Measurements from ENCODE around the gene MAPK10.
"Not testable (repeated sequence)": the region's sequence is repeated elsewhere in the genome, so short reads cannot be mapped to it uniquely, and the experiment has no call there.

Gene MAPK10

DNA sequence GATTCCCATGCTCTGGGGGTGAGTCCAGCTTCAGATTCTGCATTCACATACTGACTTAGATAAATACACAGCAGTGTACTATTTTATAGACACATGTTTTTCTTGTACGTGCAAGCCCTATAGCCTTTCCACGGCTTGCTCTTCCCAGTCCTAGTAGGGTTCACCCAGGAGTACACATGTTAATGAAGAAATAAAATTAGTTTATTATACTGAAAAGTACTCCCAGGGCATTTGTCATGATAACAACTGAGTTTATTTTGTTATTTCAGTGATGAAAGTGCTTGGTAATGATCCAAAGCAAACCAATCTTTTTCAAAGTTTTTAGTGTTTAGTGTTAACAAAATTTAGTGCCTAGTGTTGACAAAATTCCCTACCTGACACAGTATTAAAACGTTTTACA lies 21.3 kb downstream of the MAPK10 start:
- FAIRE-seq, result no peak

DNA sequence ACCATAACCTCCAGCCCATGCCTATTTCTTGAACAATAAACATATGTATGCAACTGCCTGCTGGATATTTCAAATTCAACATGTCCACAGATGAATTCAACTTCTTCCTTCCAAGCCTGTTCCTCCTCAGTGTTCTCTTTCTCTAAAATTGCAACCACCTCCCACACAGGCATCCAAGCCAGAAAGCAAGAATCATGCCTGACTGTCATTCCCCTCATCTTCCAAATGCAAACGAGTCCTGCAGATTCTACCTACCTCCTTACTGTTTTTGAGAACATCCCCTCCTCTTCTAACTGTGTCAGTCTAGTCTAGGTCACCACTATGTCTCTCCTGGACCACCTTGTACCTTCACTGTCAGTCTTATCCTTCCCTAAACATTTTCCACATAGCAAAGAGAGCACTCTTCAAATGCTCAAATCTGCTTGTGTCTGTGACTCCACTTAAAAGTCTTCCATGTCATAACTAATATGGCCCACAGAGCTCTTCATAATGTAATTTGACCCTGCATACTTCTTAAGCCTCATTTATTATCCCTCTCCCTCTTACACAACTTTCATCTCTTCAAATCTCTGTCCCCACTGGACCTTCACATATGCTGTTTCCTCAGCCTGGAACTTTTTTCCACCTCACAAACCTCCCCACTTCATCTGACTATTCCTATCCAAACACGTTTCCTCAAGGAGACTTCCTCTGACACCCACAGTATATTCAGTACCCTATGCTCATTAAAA lies 25.7 kb downstream of the MAPK10 start:
- no peak for FAIRE-seq

DNA sequence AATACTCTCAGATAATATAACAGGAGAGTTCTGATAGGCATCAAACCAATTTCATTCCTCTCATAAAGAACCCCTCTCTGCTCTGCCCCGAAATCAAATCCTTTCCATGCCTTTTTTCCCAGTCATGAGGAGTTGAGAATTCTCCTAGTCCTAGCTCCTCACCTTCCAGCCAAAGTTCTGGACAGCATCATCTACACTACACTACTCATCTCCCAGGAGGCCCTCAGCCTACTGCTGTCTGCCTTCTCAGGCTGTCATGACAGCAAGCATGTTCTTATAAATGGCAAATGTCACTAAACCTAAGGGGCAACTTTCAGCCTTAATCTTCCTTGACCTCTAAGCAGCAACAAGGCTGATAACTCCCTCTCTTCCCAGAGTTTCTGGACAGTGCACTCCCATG lies 26.6 kb downstream of the MAPK10 start:
- no peak for FAIRE-seq

DNA sequence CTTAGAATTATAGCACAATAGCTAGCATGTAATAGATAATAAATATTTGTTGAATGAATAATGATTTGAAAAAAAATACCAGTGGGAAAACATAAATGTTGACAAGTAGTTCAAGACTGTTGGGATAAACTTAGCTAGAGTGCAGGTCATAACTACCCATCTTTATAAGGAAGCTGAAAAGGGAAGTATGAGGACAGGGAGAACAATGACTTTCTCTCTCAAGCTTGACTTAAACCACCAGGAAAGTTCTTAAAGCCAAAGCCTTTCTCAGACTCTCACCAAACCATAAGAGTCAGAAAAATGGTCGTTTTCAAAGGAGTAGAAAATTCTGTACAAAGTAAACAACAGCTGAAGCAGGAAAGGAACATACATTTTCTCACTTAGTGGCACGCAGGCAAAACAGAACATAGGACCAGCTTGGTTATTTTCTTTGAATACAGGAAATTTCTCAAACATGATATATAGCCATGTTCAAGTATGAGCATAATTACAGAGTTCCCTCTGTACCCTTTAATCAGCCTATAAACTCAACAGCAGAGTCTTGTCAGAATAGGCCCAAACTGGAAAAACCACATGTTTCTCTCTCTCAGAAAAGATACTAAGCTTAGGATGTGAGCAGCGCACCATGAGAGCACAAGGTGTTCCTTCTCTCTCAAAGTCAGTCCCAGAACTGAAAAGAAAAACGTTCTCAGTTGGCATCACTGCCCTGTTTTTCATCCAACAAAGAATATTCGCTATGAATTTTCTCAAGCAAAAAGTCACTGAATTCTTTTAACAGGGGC lies 28.7 kb downstream of the MAPK10 start:
- FAIRE-seq, result no peak

DNA sequence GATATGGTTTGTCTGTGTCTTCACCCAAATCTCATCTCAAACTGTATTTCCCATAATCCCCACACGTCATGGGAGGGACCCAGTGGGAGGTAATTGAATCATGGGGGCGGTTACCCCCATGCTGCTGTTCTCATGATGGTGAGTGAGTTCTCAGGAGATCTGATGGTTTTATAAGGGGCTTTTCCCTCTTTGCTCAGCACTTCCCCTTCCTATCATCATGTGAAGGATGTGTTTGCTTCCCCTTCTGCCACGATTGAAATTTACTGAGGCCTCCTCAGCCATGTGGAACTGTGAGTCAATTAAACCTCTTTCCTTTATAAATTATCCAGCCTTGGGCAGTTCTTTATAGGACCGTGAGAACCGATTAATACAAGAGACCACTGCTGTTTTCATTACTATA lies 29.4 kb downstream of the MAPK10 start:
- FAIRE-seq, result not testable (repeated sequence)

DNA sequence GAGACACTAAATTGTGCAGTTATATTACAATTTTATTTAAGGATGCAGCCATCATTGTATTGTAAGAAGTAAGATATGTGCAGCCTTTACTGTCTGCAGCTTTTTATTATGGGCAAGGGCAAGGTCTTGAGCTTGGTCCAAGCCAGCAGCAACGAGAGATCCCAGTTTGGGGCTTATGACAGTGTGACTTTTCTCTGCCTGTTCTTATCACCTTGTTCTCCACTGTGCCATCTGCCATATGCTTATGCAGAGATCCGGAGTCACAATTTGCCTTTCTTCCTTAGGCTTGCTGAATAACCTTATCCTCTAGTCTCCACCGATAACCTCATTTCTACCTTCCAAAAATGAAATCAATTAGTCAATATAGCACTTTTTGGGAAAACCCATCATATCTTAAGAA lies 30.4 kb downstream of the MAPK10 start:
- FAIRE-seq, result no peak

DNA sequence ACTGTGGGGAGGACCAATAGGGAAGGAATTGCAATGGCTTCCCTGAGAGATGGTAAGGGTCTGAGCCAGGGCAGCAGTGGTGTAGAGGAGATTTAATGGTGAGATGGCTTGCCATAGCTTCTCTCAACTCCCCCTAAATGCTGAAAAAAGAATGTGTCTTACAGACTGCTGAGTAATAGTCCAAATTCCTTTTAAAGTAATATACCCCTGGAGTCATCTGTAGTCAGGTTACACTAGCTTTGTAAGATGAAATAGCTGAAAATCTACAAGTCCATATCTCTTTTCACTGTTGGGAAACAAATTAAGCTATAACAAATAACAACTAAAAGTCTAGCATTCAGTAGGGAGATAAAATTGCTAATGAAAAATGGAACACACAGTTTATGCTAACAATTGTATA lies 33.5 kb downstream of the MAPK10 start:
- no peak for FAIRE-seq

DNA sequence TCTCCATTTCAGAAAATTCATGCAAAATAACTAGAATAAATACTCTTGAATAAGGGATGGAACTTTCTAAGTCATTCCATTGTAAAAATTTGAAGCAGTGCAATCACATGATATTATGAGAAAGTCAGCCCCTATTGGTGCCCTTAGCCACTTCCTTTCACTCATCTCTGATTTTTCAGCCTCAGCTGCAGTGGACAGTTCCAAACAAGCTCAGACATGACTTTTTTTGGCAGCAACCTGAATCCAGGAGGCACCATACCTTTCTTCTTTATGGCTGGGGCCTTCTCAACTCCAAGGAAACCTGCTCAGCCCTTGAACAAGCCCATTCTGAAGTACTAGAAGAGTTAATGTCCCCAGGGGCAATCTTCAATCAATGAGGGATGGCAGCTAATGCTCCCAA lies 40.5 kb downstream of the MAPK10 start:
- no peak for FAIRE-seq

DNA sequence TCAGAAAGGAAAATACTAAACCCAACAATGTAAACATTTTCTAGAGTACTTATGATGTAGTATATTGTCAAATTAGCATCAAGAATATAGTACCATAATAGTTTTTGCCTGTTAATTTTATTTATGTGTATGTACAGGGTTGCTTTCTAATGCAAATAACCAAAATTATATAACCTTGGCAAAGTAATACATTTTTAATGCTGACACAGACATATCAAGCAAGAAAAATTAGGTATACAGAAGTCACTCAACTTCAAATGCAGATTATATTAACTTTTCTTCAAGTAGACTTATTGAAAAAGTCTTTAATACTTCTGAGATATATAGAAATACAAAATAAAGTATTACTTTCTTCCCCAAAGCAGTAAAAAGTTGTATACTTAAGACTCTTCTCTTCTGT lies 44.3 kb downstream of the MAPK10 start:
- FAIRE-seq, result no peak

DNA sequence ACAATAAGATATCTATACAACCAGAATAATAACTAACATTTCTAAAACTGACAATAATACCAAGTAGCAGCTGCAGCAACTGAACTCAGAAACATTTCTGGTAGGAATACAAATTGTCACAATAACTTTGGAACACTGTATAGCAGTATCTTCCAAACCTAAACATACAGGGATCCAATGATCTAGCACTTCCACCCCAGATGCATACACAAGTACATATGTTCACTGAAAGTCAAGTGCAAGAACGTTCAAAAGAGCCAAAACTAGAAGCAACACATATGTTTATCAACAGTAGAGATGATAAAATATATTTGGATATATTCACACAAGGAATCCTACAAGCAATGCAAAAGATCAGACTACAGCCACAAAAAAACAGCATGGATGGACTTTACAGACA lies 46.2 kb downstream of the MAPK10 start:
- no peak for FAIRE-seq

DNA sequence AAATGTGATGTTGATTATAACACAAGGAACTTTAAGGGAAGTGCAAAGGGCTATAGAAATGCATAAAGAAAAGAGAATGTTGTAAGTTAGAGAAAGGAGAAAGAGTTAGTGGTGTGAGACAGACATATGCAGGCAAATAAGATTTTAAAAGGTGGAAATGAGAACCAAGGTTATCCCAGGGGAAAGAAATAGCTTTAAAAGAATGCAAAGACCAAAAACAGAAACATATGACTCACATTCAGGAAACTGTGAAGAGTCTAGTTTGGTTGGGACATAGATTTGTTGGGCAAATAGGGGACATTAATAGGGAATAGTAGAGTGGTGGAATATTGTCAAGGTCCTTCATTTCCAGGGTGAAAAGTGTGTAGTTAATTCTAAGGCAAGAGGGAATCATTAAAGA lies 52.4 kb downstream of the MAPK10 start:
- FAIRE-seq, result no peak

DNA sequence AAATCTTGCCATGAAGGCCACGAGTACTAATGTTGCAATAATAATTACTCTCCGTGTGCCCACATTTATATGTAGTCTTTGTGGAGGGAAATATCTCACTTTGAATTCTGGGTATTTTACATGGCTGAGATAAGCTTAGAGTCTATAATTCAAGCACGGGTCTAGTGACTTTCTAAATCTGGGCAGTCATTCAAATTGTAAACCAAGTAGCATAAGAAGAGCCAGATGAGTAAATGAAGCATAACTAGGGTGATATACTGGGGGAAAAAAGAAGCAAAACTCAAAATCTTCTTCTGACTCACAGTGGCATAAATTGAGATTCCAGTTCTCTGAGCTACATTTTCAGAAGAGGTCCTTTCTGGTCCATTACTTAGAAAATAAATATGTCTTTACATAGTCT lies 53.0 kb downstream of the MAPK10 start:
- FAIRE-seq, result no peak

DNA sequence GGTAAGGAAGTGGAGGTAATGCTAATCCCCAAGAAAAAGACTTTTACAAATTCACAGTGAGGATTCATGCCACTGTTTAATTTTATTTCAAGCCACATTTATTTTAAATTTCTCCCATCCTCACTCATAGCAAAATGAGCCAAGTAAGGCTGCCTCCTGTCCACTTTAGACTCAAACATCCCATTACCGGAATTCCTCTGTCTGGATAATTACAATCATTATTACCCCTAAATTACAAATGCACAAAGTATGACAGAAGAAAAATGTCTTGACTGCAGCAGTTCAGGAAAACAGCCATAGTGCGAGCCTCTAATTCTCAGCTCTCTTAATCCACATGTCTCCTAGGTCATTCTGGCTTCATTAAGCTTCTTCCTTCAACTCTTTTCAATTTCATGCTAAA lies 57.0 kb downstream of the MAPK10 start:
- FAIRE-seq, result peak; percentile 21

DNA sequence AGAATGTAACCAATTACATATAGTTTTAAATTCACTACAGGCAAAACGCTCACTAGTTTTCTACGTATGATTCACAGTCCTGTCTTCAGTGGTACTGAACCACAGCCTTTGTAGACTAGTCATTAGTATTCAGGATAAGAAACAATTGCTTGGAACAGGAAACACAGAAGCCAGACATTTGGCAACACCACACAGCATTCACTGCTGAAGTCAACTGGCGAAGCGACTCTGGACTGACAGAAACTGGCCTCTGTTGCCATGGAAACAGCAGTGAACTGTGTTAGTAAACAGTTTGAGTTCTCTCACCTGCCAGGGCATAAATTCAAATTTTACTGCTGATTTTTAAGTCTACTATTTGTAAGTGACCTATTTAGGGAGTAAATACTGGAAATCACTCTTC lies 57.6 kb downstream of the MAPK10 start:
- FAIRE-seq, result no peak

DNA sequence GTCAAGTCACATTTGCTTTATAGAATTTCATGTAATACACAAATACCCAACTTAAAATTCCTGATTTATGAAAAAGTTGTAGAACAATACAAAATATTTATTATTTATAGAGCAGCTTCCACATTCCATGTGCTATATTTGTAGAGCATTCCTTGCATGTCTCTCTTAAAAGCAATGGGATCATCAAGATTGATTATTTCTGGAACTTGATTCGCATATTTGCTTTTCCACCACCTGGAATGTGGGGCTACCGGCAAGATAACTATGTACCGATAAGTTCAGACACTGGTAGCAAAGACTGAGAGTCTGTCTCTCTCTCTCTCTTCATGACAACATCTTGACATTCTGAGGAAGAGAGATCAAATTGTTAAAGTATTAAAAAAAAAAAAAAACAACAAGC lies 59.3 kb downstream of the MAPK10 start:
- no peak for FAIRE-seq

DNA sequence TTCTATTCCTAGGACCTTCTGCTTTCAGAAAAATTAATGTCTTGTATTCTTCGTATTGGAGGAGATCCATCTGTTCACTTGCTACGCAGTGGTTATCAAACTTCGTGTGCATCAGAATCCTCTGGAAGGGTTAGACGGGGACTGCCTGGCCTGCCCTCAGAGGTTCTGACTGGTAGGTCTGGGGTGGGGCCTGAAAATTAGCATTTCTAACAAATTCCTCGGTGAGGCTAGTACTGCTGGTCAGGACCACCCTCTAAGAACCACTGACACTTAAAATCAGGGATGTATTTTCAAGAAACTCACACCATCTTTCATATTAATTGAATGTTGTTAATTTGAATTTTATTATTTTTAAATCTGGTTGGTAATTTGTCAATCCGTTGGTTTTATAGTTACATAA lies 63.0 kb downstream of the MAPK10 start:
- no peak for FAIRE-seq

DNA sequence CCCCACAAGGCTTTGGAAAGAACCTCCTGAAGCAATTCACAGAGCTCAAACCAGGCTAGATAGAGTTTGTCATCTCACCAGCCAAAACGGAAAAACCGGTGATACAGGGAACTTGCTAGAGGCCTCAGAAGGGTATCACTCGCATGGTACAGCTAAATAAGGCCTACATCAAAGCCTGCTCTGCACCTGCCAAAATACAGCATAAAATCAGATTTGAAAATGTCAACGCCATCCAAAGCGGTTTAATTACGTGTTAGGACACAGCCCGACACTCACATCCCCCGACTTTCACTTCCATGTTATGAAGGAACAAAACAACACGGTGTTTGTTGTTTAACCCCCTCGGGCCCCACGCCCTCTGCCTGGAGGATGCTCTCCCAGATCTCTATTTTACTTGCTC lies 65.0 kb downstream of the MAPK10 start:
- no peak for FAIRE-seq

DNA sequence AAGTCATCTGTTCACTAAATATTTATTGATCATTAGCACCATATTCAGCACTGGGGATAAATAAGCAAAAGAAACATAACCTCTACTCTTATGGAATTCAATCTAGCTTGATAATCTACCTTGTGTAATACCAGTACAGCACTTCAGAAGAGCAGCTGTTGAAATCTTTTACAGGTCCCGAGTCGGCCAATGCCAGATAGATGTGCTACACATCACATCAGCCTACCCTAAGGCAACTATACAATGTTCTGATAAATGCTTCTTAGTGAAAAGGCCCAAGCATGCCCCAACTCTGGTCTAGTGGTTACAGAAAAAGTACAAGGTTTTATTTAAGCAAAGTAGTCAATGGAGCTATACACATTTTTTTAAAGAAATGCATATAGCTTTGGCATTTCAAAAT lies 68.7 kb downstream of the MAPK10 start:
- FAIRE-seq, result no peak

DNA sequence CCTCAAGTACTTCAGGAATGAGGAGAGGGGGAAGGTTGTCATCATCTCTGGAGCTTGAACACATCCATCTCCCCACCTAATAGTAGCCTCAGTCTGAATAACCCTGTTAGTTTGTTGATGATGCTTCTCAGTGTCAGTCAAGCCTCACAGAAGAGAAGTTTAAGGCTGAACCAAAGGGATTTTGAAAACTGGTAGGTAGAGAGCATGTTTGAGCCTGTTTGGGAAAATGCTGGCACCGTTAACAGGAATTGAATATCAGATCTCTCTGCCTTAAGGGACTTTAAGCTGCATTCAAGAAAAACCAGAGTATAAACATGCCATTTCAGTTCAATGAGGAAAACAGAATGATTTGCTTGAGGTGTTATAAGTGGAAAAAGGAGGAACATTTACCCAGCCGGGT lies 73.1 kb downstream of the MAPK10 start:
- no peak for FAIRE-seq

DNA sequence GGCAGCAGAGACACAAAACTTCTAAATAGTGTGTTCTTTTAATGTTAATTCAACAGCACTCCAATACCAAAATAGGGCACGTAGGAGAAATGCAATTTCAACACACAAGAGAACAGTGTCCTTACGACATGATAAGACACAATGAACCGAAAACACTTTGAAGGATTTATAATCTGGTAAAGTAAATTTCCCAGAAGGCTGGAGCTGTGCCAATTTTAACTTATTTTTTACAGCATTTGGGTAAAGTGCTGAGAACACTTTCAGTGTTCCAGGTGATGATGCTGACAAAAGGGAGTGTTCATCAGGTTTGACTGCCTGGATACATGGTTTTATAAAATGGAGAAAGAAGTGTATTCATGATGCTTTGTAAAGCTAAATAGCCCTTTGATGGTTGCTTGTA lies 76.5 kb downstream of the MAPK10 start:
- FAIRE-seq, result no peak

DNA sequence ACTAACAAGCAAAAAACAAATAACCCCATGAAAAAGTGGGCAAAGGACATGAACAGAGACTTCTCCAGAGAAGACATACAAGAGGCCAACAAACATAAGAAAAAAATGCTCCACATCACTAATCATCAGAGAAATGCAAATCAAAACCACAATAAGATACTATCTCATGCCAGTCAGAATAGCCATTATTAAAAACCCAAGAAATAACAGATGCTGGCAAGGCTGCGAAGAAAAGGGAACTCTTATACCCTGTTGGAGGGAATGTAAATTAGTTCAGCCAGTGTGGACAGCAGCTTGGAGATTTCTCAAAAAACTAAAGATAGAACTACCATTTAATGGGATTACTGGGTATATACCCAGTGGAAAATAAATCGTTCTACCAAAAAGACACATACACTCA lies 79.6 kb downstream of the MAPK10 start:
- no peak for FAIRE-seq

DNA sequence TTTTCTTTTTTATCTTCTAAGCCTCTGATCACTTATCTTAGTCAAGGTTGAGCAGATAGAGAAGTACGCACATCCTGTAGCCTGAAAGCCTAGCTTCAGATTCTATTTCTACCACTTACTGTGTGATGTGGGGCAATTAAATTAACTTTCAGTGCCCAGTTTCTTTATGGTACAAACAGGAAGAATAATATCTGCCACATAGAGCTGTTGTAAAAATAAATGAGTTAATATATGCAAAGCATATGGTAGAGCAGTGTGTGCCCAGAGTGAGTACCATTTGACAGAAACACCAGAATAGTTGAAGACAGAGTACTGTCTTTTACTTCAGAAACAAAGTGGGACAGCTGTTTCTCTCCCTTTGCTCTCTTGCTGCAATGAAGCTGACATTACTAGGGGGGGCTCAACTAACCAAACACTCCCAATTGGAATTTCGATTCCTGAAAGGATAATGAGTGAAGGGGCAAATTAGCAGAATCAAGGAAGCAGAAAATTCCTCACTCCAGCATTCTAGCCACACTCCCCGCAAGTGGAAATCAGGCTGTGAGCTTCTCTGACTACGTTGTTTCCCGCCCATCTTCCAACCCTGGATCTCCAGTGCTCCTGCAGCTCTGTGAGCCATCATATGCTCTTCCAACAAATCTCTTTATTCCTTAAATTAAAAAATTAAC lies 80.4 kb downstream of the MAPK10 start:
- no peak for FAIRE-seq

DNA sequence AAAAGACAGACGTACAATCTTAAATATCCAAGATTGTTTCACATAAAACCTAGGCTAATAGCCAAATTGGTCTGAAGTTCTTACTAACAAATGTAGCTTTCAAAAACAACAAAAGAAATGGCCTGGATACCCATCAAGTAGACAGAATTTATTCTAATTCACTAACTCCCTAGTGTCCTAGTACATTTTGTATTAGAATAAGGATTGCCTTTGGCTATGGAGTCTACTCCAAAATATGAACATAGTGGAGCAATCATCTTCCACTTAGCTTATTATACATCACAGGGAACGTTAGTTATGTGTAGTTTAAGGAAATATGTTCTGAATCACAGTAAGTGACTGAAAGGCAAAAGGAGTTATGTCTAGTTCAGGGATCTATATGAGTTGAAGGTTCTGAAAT lies 81.7 kb downstream of the MAPK10 start:
- FAIRE-seq, result no peak

DNA sequence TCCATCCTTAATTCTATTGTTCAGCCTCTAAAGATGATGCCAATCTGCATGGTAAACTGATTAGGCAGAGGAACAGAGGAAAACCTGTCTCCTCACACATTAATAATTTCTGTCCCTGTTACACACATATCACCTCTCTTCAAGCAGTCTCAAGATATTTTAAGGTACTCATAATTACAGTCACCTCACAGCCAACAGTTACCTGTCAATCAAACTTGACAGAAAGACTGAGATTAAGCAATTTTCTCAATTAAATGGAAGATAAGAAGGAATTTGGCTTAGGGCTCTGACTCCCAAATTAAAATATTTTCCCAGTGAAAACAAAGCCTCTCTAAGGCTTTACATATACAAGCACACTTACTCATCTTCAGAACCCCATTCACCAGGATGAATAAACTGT lies 85.2 kb downstream of the MAPK10 start:
- no peak for FAIRE-seq
